Neural cell (in vitro differentiated cells): Measurements from ENCODE around the gene PRKAA2.

ENCODE experiments used
- EP300 ChIP-seq: fragments of 450-650 bp; conservative IDR thresholded peaks from 2 replicates; pipeline ENCODE4 v1.6.1; 2014; ENCODE audit warnings: antibody characterized with exemption, mild to moderate bottlenecking, moderate library complexity; ENCODE audit not compliant: poor library complexity, severe bottlenecking
- EZH2 ChIP-seq: fragments of 200-600, 300-800 bp; shearing (Covaris generic), sonication (generic); IDR thresholded peaks from 2 replicates; pipeline ENCODE4 v1.6.1; 2014; ENCODE audit warnings: antibody characterized with exemption, low read length, borderline replicate concordance, mild to moderate bottlenecking; ENCODE audit not compliant: insufficient read depth, poor library complexity, severe bottlenecking
- MXI1 ChIP-seq: fragments of 450-650 bp; conservative IDR thresholded peaks from 2 replicates; pipeline ENCODE4 v1.6.1; 2014; ENCODE audit warnings: antibody characterized with exemption, mild to moderate bottlenecking; ENCODE audit not compliant: poor library complexity, severe bottlenecking
- POLR2AphosphoS5 ChIP-seq: IDR thresholded peaks from 2 replicates; pipeline ENCODE4 v1.6.1; 2012
- RAD21 ChIP-seq: fragments of 450-650 bp; conservative IDR thresholded peaks from 2 replicates; pipeline ENCODE4 v1.6.1; 2014; ENCODE audit warnings: antibody characterized with exemption, mild to moderate bottlenecking, moderate library complexity
- SMC3 ChIP-seq: fragments of 450-650 bp; conservative IDR thresholded peaks from 2 replicates; pipeline ENCODE4 v1.6.1; 2014; ENCODE audit warnings: antibody characterized with exemption, mild to moderate bottlenecking, moderate library complexity; ENCODE audit not compliant: poor library complexity
- TAF1 ChIP-seq: IDR thresholded peaks from 2 replicates; pipeline ENCODE4 v1.6.1; 2012; ENCODE audit warnings: low read depth
- TF ChIP-seq, protein P1 (sequence below): fragments of 450-650 bp; IDR thresholded peaks from 2 replicates; pipeline ENCODE4 v1.5.1; 2014; ENCODE audit warnings: antibody characterized with exemption, mild to moderate bottlenecking, moderate library complexity; ENCODE audit not compliant: poor library complexity, severe bottlenecking
- TF ChIP-seq, protein P2 (sequence below): IDR thresholded peaks from 2 replicates; pipeline ENCODE4 v1.6.1; 2012; ENCODE audit warnings: borderline replicate concordance

DNA sequence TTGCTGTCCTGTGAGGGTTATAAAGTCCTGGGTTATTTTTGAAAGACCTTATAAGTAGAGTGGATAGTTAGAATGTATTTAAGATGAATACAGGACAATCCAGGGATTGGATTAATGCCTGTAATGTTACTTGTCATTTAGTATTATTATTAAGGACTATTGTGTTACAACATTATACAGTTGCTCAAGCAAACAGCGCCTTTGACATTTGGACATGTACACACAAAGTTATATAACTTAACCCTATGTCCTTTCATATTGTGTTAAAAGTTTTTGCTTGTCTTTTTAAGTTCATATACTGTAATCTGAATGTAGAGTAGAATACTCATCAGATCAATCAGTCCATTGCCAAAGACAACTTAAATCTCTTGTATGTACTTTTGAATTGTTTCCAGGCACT lies 2.0 kb downstream of the PRKAA2 start:
- TF ChIP-seq, protein P1, sequence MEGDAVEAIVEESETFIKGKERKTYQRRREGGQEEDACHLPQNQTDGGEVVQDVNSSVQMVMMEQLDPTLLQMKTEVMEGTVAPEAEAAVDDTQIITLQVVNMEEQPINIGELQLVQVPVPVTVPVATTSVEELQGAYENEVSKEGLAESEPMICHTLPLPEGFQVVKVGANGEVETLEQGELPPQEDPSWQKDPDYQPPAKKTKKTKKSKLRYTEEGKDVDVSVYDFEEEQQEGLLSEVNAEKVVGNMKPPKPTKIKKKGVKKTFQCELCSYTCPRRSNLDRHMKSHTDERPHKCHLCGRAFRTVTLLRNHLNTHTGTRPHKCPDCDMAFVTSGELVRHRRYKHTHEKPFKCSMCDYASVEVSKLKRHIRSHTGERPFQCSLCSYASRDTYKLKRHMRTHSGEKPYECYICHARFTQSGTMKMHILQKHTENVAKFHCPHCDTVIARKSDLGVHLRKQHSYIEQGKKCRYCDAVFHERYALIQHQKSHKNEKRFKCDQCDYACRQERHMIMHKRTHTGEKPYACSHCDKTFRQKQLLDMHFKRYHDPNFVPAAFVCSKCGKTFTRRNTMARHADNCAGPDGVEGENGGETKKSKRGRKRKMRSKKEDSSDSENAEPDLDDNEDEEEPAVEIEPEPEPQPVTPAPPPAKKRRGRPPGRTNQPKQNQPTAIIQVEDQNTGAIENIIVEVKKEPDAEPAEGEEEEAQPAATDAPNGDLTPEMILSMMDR, result no peak
- TF ChIP-seq EP300 (no peak), EZH2 (no peak), POLR2AphosphoS5 (no peak), SMC3 (no peak), RAD21 (no peak), TAF1 (no peak), MXI1 (no peak)
- TF ChIP-seq, protein P2, sequence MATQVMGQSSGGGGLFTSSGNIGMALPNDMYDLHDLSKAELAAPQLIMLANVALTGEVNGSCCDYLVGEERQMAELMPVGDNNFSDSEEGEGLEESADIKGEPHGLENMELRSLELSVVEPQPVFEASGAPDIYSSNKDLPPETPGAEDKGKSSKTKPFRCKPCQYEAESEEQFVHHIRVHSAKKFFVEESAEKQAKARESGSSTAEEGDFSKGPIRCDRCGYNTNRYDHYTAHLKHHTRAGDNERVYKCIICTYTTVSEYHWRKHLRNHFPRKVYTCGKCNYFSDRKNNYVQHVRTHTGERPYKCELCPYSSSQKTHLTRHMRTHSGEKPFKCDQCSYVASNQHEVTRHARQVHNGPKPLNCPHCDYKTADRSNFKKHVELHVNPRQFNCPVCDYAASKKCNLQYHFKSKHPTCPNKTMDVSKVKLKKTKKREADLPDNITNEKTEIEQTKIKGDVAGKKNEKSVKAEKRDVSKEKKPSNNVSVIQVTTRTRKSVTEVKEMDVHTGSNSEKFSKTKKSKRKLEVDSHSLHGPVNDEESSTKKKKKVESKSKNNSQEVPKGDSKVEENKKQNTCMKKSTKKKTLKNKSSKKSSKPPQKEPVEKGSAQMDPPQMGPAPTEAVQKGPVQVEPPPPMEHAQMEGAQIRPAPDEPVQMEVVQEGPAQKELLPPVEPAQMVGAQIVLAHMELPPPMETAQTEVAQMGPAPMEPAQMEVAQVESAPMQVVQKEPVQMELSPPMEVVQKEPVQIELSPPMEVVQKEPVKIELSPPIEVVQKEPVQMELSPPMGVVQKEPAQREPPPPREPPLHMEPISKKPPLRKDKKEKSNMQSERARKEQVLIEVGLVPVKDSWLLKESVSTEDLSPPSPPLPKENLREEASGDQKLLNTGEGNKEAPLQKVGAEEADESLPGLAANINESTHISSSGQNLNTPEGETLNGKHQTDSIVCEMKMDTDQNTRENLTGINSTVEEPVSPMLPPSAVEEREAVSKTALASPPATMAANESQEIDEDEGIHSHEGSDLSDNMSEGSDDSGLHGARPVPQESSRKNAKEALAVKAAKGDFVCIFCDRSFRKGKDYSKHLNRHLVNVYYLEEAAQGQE, result no peak
